SHP77 (cell line): ENCODE data around the gene SUN5.
"Not testable (repeated sequence)": the region's sequence is repeated elsewhere in the genome, so short reads cannot be mapped to it uniquely, and the experiment has no call there.

Source experiments
- DNase-seq, 2 experiments: peaks; one replicate each; lab custom pipeline; 2025; lab: John Stamatoyannopoulos, UW

SUN5 gene

GRCh38 chr20:32965115-32965514 is 39.1 kb downstream of the SUN5 start:
- no peak for DNase-seq

- no peak for DNase-seq
Observed at GRCh38 chr20:32964575-32964974, 39.7 kb downstream of the SUN5 start.

DNA sequence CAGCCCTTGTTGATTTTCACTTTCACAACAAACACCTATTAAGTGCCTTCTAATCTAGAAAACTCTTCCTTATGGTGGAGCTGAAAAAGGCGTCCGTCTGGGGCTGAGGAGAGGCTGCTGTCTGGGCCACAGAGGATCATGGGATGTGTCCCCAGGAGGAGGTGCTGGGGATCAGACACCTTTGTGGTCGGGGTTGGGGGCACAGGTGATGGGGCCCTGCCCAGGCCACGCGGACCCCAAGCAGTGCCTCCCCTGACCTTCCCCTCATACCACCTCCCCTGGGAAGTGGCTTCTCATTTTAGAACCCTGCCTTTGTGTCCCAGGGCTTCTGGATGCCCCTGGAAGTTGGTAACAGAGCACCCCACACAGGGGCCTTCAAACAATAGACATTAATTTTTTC is 41.1 kb downstream of the SUN5 start:
- DNase-seq: no peak

DNA sequence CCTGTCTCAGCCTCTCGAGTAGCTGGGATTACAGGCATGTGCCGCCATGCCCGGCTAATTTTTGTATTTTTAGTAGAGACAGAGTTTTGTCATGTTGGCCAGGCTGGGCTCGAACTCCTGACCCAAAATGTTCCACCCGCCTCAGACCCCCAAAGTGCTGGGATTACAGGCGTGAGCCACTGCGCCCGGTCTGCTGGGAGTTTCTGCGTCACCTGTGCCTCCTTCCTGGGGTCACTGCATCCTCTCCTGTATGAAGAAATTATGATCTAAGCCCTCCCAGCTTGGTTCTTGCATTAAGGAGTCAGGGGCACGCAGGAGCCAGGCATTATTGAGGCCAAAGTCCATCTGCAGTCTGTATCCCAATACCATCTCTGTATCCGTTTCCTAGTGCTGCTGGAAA is 41.6 kb downstream of the SUN5 start:
- DNase-seq: not testable (repeated sequence)

DNA sequence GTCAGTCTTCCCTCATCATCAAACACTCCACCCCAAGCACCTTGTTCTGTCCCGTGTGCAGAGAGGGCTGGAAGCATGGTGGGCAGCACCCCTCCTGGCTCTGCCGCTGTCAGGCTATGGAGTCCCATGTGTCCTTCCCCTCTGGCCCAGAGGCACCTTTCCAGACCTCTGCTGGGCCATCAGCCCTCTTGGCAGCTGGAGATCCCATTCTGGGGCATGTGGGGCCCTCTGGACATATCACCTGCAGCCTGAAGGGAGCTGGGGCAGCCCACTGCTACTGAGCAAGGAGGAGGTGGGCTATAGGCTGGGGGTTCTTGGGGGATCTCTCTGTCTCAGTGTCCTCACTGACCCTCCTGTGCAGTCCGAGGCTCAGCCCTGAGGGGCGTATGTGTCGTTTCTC is 42.2 kb downstream of the SUN5 start:
- no peak for DNase-seq

DNA sequence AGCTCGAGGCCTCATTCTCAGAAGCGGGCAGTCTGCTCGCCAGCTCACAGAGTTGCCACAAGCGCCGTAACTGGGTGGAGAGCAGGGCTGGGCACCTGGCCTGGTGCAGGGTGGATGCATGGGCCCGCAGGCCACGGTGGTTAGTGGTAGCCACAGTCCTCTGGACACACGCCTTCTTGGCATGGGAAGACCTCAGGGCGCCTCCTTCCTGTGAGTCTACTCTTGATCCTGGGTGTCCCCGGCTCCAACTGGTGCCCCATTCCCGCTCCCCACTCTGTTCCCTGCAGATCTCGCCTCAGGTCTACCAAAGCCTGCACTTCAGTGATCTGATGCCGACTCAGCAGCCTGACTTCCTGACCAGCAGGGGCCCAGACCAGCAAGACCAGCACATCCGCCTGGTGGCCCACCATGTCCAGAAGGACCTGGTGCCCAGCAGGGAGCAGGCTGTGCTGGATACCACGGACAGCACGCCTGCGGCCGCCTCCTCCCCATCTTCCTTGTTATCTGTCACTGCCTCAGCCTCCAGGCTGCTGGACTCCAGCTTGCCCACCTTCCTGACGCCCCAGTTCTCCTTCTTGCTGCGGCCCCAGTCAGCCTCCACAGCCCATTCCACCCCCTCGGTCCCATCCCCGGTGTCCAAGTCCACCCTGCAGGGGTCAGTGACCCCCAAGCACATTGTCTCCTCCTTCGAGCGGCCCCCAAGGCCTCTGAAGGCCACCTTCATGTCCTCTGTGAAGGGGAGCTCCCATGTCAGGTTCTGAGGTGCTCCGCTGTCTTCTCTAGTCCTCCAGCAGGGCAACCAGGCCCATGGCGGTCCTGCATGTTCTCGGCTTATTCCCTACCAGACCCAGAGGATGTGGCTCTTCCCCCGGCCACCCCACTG is 43.1 kb downstream of the SUN5 start:
- DNase-seq: no peak

- no peak for DNase-seq
Observed at GRCh38 chr20:32960222-32960518, 44.1 kb downstream of the SUN5 start.

DNA sequence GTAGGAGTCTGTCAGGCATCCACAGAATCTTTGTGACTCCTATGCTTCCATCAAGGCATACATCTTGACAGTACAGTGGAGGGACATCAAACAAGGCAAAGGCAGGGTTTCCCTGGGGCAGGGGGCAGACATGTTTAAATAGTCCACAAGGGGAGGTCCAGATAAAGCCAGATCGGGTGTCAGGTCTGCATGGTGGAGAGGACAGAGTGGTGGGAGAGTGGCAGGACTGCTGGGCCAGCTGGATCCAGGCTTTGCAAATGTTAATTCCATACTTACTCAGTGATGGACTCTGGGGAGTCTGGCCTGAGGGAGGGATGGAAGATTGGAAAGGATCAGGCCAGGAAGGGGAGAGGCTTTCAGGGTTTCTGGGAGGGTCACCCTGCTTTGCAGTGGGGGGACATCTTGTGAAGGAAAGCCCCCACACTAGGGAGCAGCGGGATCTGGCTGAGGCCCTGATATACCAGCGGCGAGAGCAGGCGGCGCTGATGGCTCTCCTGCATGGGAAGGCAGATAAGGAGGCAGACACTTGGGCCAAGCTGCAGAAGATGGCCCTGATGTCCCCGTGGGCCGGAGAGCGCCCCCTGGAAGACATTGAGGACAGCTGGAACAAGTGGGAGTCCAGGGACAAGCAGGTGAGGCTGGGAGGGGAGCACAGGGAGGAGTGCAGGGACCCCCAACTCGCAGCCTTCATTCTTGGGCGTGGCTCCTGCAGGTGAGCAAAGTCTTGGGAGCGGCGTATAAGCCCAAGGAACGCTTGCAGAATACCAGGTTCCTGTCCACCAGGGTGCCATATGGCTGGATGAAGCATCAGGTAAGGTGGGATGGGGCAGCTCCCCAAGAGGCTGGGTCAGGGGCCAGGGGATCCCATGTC is 44.6 kb downstream of the SUN5 start:
- no peak for DNase-seq

- no peak for DNase-seq
Observed at GRCh38 chr20:32958574-32958973, 45.7 kb downstream of the SUN5 start.

- DNase-seq: no peak
Observed at GRCh38 chr20:32957459-32957858, 46.8 kb downstream of the SUN5 start.

- not testable (repeated sequence) for DNase-seq
Observed at GRCh38 chr20:32950539-32950938, 53.7 kb downstream of the SUN5 start.

DNA sequence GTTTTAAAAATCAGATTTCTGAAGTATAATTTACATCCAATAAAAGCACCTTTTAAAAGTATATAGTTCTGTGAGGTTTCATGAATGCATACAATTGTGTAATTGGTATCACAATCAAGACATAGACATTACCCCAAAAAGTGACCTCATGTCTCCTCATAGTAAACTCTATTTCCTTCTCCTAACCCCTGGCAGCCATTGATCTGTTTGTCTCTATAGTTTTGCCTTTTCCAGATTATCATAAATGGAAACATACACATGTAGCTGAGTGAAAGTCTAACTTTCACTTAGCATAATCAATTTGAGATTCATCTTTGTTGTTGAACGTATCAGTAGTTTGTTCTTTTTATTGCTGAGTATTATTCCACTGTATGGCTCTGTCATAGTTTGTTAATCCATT is 57.6 kb downstream of the SUN5 start:
- no peak for DNase-seq

- peak; percentile 2 to 11 for DNase-seq
Observed at GRCh38 chr20:32945710-32946221, 58.5 kb downstream of the SUN5 start.

DNA sequence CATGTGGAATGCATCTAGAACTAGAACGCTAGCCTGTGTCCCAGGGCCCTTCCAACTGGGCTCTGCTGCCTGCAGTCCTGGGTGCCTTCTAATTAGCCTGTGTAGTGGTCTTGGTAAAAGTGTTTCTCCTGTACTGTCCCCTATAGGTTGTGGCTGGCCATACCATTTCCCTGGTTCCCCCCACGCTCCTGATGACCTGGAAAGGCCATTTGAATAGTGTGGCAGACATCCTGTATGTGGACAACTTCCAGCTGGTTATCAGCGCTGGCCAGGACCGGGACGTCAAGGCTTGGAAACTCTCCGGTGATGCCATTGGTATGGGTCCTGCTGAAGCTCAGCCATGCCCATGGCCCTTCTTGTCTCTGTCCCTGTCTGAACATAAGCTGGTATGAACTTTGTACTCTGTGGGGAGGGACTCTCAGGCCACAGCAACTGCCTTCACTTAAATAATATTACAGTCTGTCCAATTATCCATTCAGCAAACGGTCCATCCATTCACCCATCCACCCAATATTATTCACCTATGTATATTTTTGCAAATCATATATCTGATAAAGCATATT is 60.7 kb downstream of the SUN5 start:
- DNase-seq: no peak

GRCh38 chr20:32941155-32941885 is 62.9 kb downstream of the SUN5 start:
- DNase-seq: no peak

DNA sequence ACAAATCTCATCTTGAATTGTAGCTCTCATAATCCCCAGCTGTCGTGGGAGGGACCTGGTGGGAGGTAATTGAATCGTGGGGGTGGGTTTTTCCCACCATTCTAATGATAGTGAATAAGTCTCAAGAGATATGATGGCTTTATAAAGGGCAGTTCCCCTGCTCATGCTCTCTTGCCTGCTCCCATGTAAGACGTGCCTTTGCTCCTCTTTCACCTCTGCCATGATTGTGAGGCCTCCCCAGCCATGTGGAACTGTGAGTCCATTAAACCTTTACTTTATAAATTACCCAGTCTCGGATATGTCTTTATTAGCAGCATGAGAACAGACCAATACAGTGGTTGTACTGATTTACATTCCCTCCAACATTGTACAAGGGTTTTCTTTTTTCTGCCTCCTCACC is 69.7 kb downstream of the SUN5 start:
- DNase-seq: no peak
